Liver (tissue), 9 donors: ENCODE results near the gene CARMIL3. TPM values are rescaled to one million over a fixed set of nuclear protein-coding genes. Genes with fewer than 3 reads are reported as not detected.

Experiments
- DNase-seq: peaks from one replicate; pipeline ENCODE4 v3.0.0-alpha.2; 2017; ENCODE audit warnings: low spot score
- H3K27ac ChIP-seq, 2 donors: one replicate each; pipeline ENCODE4 v1.7.0; 2013; ENCODE audit warnings: inconsistent platforms in 2 of 2, low read length in 2 of 2, control low read depth in 1 of 2, low read depth in 1 of 2, mild to moderate bottlenecking in 1 of 2
- H3K27me3 ChIP-seq, 4 donors: one replicate each; pipeline versions ENCODE4 v1.6.1 to v1.7.0; 2013; ENCODE audit warnings: low read length in 3 of 4, inconsistent platforms in 1 of 4, mild to moderate bottlenecking in 1 of 4, moderate library complexity in 1 of 4; ENCODE audit not compliant: control insufficient read depth in 4 of 4, insufficient read depth in 4 of 4
- H3K36me3 ChIP-seq, 4 donors: one replicate each; pipeline versions ENCODE4 v1.6.1 to v1.7.0; 2013; ENCODE audit warnings: low read length in 3 of 4, mild to moderate bottlenecking in 3 of 4, low read depth in 1 of 4, moderate library complexity in 1 of 4; ENCODE audit not compliant: control insufficient read depth in 4 of 4, insufficient read depth in 3 of 4
- H3K4me1 ChIP-seq, 4 donors: one replicate each; pipeline versions ENCODE4 v1.6.1 to v1.7.0; 2013; ENCODE audit warnings: low read length in 3 of 4, mild to moderate bottlenecking in 3 of 4, moderate library complexity in 1 of 4; ENCODE audit not compliant: control insufficient read depth in 4 of 4, insufficient read depth in 4 of 4
- H3K4me3 ChIP-seq, 3 donors: one replicate each; pipeline versions ENCODE4 v1.6.1 to v1.7.0; 2013; ENCODE audit warnings: low read length in 3 of 3, control low read depth in 1 of 3, low read depth in 1 of 3, mild to moderate bottlenecking in 1 of 3
- H3K9ac ChIP-seq, 2 donors: one replicate each; pipeline ENCODE4 v1.7.0; 2013; ENCODE audit warnings: low read length in 2 of 2, mild to moderate bottlenecking in 2 of 2, moderate library complexity in 2 of 2, control low read depth in 1 of 2, low read depth in 1 of 2
- H3K9me3 ChIP-seq, 4 donors: one replicate each; pipeline versions ENCODE4 v1.6.1 to v1.7.0; 2013; ENCODE audit warnings: low read length in 3 of 4; ENCODE audit not compliant: control insufficient read depth in 4 of 4
- ATF3 ChIP-seq: IDR thresholded peaks from 2 replicates; pipeline ENCODE4 v1.6.1; 2016; ENCODE audit warnings: antibody characterized with exemption
- CTCF ChIP-seq: fragments of 150-350 bp; IDR thresholded peaks from 2 replicates; pipeline ENCODE4 v1.5.1; 2017; ENCODE audit warnings: improper control_type of control experiment, low read depth, low read length; ENCODE audit not compliant: missing input control
- EGR1 ChIP-seq, 2 donors: IDR thresholded peaks; 2 replicates each; pipeline ENCODE4 v1.6.1; 2016 to 2018; ENCODE audit warnings: antibody characterized with exemption in 2 of 2, low read depth in 2 of 2
- FOXA1 ChIP-seq: IDR thresholded peaks from 2 replicates; pipeline ENCODE4 v1.6.1; 2016; ENCODE audit warnings: antibody characterized with exemption
- FOXA2 ChIP-seq: IDR thresholded peaks from 2 replicates; pipeline ENCODE4 v1.6.1; 2016; ENCODE audit warnings: antibody characterized with exemption
- GABPA ChIP-seq, 2 donors: IDR thresholded peaks in 1 of 2; conservative IDR thresholded peaks in 1 of 2; 2 replicates each; pipeline ENCODE4 v1.6.1; 2016; ENCODE audit warnings: antibody characterized with exemption in 2 of 2, mild to moderate bottlenecking in 1 of 2, moderate library complexity in 1 of 2
- HNF4A ChIP-seq, 2 donors: conservative IDR thresholded peaks; 2 replicates each; pipeline ENCODE4 v1.6.1; 2016; ENCODE audit warnings: antibody characterized with exemption in 2 of 2, mild to moderate bottlenecking in 2 of 2
- HNF4G ChIP-seq: IDR thresholded peaks from 2 replicates; pipeline ENCODE4 v1.6.1; 2016; ENCODE audit warnings: antibody characterized with exemption
- JUND ChIP-seq, 2 donors: IDR thresholded peaks; 2 replicates each; pipeline ENCODE4 v1.6.1; 2016; ENCODE audit warnings: antibody characterized with exemption in 2 of 2
- MAX ChIP-seq: IDR thresholded peaks from 2 replicates; pipeline ENCODE4 v1.6.1; 2016; ENCODE audit warnings: antibody characterized with exemption
- NR2F2 ChIP-seq: IDR thresholded peaks from 2 replicates; pipeline ENCODE4 v1.6.1; 2016; ENCODE audit warnings: antibody characterized with exemption
- RAD21 ChIP-seq, 2 donors: IDR thresholded peaks; 2 replicates each; pipeline ENCODE4 v1.6.1; 2016; ENCODE audit warnings: antibody characterized with exemption in 2 of 2, mild to moderate bottlenecking in 2 of 2
- REST ChIP-seq: IDR thresholded peaks from 2 replicates; pipeline ENCODE4 v1.6.1; 2016; ENCODE audit warnings: antibody characterized with exemption, mild to moderate bottlenecking
- RXRA ChIP-seq, 2 donors: IDR thresholded peaks; 2 replicates each; pipeline ENCODE4 v1.6.1; 2017 to 2018; ENCODE audit warnings: antibody characterized with exemption in 2 of 2, mild to moderate bottlenecking in 1 of 2
- SP1 ChIP-seq: IDR thresholded peaks from 2 replicates; pipeline ENCODE4 v1.6.1; 2018; ENCODE audit warnings: antibody characterized with exemption, mild to moderate bottlenecking
- TAF1 ChIP-seq: conservative IDR thresholded peaks from 2 replicates; pipeline ENCODE4 v1.6.1; 2016; ENCODE audit warnings: antibody characterized with exemption, mild to moderate bottlenecking
- YY1 ChIP-seq: IDR thresholded peaks from 2 replicates; pipeline ENCODE4 v1.6.1; 2016; ENCODE audit warnings: antibody characterized with exemption, mild to moderate bottlenecking
- ZBTB33 ChIP-seq: IDR thresholded peaks from 2 replicates; pipeline ENCODE4 v1.6.1; 2016; ENCODE audit warnings: antibody characterized with exemption
- WGBS: extraction: QIAGEN DNeasy Blood & Tissue Kit; methylation state at CpG from one replicate; pipeline ENCODE4 v1.1.7; 2013; 5-methylcytosine and 5-hydroxymethylcytosine counted together
- polyA plus RNA-seq, 2 donors: library from polyadenylated mRNA; stranded (reverse) in 1 of 2; unstranded in 1 of 2; fragments of 200-250 nt in 1 of 2; fragments of >200 nt in 1 of 2; fragmentation: Nextera tagmentation in 1 of 2; extraction: Ambion mirVana in 1 of 2; gene quantifications; one replicate each; pipeline versions ENCODE4 v1.2.1 to v1.2.3, GENCODE V29; 2013 to 2015
- total RNA-seq, 2 donors: library from RNA; depleted of rRNA; stranded (reverse); fragments of >200 nt; gene quantifications; one replicate each; pipeline ENCODE4 v1.2.3, GENCODE V29; 2014
- donor health status: healthy.
- donor health status: healthy.
- donor health status: healthy.
- donor health status: healthy.
- donor health status: healthy.

CARMIL3 gene
- total and polyA plus RNA-seq, 4 donors, result 0.05 to 0.17 (median 0.17) TPM

GRCh38 chr14:24072881-24073877, 21.4 kb downstream of the CARMIL3 start (continued):
- TF ChIP-seq FOXA2, result no peak

GRCh38 chr14:24074625-24075484, 23.0 kb downstream of the CARMIL3 start:
- TF ChIP-seq YY1 (peak; percentile 77), SP1 (peak; percentile 96), TAF1 (no peak), NR2F2 (peak; percentile 77), HNF4A (conservative IDR thresholded peaks at IDR 0.05) (peak; percentile 100), CTCF (no peak), ATF3 (no peak), JUND (IDR thresholded peaks at IDR 0.05) (peak in 1 of 2 donors; percentile 89), GABPA (IDR thresholded peaks at IDR 0.05 in 1 of 2, conservative IDR thresholded peaks at IDR 0.05 in 1 of 2) (peak in 1 of 2 donors; percentile 69), FOXA2 (peak; percentile 59), FOXA1 (peak; percentile 41), HNF4G (peak; percentile 99), RXRA (IDR thresholded peaks at IDR 0.05) (peak; percentile 97 to 99), RAD21 (IDR thresholded peaks at IDR 0.05) (peak in 1 of 2 donors; percentile 45), ZBTB33 (peak; percentile 86), MAX (peak; percentile 100), EGR1 (IDR thresholded peaks at IDR 0.05; ENCODE audit: low read depth in 2 of 2) (peak in 1 of 2 donors; percentile 43), REST (peak; percentile 80)
- H3K9me3 ChIP-seq, result no peaks in the 10 kb centered on the region

More at GRCh38 chr14:24074625-24075484, 23.0 kb downstream of the CARMIL3 start:
- peaks cover 30 to 47% (median 39%) of the 10 kb centered on the region in 4 donors for H3K4me1 ChIP-seq
- H3K4me3 ChIP-seq, result no peak overlapping the region
- no peak for DNase-seq
- H3K36me3 ChIP-seq, result no peaks in the 10 kb centered on the region
- H3K27me3 ChIP-seq, result no peaks in the 10 kb centered on the region
- no peak overlapping the region for H3K9ac ChIP-seq
- WGBS, result 48% methylated on average over 11 of the region's 11 CpGs
- peak overlapping the region; percentile 26 to 51 for H3K27ac ChIP-seq
